ENCODE results near the gene IL24.

Gene IL24

GRCh38 chr1:206940588-206940936, 43.3 kb downstream of the IL24 start:
- no peak for TF ChIP-seq EZH2phosphoT487 (IDR thresholded peaks at IDR 0.05; ENCODE audit: low read depth)
- no peak for TF ChIP-seq CTCF (IDR thresholded peaks at IDR 0.05; ENCODE audit: low read depth, low read length)
- no peaks in the 10 kb centered on the region for H3K9me3 ChIP-seq (ENCODE audit: insufficient read depth, low read length)
- no peaks in the 10 kb centered on the region for H4K20me1 ChIP-seq (ENCODE audit: insufficient read depth, low read length)
- H3K4me1 ChIP-seq (ENCODE audit: low read length) = peaks cover 6% of the 10 kb centered on the region; the same call in 1 of the 2 replicates
- H3K36me3 ChIP-seq (replicated peaks; ENCODE audit: low read depth, low read length) = no peaks in the 10 kb centered on the region
- H2AFZ ChIP-seq (ENCODE audit: low read depth, low read length) = no peak overlapping the region
- H3K4me2 ChIP-seq (ENCODE audit: low read length) = no peak overlapping the region
- H3K4me3 ChIP-seq (ENCODE audit: low read length) = no peak overlapping the region
- H3K27ac ChIP-seq (ENCODE audit: low read length) = no peak overlapping the region
- peaks cover 6% of the 10 kb centered on the region; the same call in 1 of the 2 replicates for H3K27me3 ChIP-seq (ENCODE audit: low read depth, low read length)
- H3K79me2 ChIP-seq (ENCODE audit: low read length) = no peaks in the 10 kb centered on the region
- H3K9ac ChIP-seq (ENCODE audit: low read length) = no peak overlapping the region

- H3K4me2 ChIP-seq (ENCODE audit: low read length) = no peak overlapping the region
- no peaks in the 10 kb centered on the region for H4K20me1 ChIP-seq (ENCODE audit: insufficient read depth, low read length)
- no peak overlapping the region for H3K27ac ChIP-seq (ENCODE audit: low read length)
- no peaks in the 10 kb centered on the region for H3K36me3 ChIP-seq (replicated peaks; ENCODE audit: low read depth, low read length)
- H2AFZ ChIP-seq (ENCODE audit: low read depth, low read length) = no peak overlapping the region
- TF ChIP-seq CTCF (IDR thresholded peaks at IDR 0.05; ENCODE audit: low read depth, low read length) (no peak), EZH2phosphoT487 (IDR thresholded peaks at IDR 0.05; ENCODE audit: low read depth) (no peak)
- no peak overlapping the region for H3K9ac ChIP-seq (ENCODE audit: low read length)
- H3K79me2 ChIP-seq (ENCODE audit: low read length) = no peaks in the 10 kb centered on the region
- H3K27me3 ChIP-seq (ENCODE audit: low read depth, low read length) = peaks cover 9% of the 10 kb centered on the region; the same call in 1 of the 2 replicates
- H3K4me1 ChIP-seq (ENCODE audit: low read length) = no peaks in the 10 kb centered on the region
- no peaks in the 10 kb centered on the region for H3K9me3 ChIP-seq (ENCODE audit: insufficient read depth, low read length)
- H3K4me3 ChIP-seq (ENCODE audit: low read length) = no peak overlapping the region
These were observed 44.6 kb downstream of the IL24 start for GRCh38 chr1:206941766-206942418.

DNA sequence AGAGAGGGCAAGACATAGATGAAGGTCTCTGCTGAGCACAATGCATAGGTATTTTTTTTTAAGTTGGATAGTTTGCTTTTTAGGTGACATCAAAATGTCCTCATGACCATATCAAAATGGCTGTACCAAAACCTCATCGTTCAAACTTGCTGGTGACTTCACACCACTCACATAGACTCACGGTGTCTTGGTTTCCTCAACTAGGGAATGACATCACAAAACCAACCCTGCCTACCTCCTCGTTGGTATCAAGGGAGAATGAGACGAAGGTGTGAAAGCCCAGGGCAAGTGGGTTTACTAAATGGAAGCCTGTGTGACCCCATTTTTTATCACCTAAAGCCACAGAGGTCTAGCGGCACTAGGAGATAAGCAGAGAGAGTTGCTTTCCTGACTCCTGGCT, 47.5 kb downstream of the IL24 start:
- H3K9me3 ChIP-seq (ENCODE audit: insufficient read depth, low read length) = peaks cover 4% of the 10 kb centered on the region
- H3K4me1 ChIP-seq (ENCODE audit: low read length) = peaks cover 24% of the 10 kb centered on the region
- H3K79me2 ChIP-seq (ENCODE audit: low read length) = no peaks in the 10 kb centered on the region
- peaks cover 9% of the 10 kb centered on the region; the same call in 1 of the 2 replicates for H3K27me3 ChIP-seq (ENCODE audit: low read depth, low read length)
- no peak overlapping the region for H2AFZ ChIP-seq (ENCODE audit: low read depth, low read length)
- H3K27ac ChIP-seq (ENCODE audit: low read length) = no peak overlapping the region
- TF ChIP-seq CTCF (IDR thresholded peaks at IDR 0.05; ENCODE audit: low read depth, low read length) = no peak
- no peak for TF ChIP-seq EZH2phosphoT487 (IDR thresholded peaks at IDR 0.05; ENCODE audit: low read depth)
- H3K9ac ChIP-seq (ENCODE audit: low read length) = no peak overlapping the region
- no peak overlapping the region for H3K4me2 ChIP-seq (ENCODE audit: low read length)
- H4K20me1 ChIP-seq (ENCODE audit: insufficient read depth, low read length) = no peaks in the 10 kb centered on the region
- no peak overlapping the region for H3K4me3 ChIP-seq (ENCODE audit: low read length)
- H3K36me3 ChIP-seq (replicated peaks; ENCODE audit: low read depth, low read length) = peaks cover 3% of the 10 kb centered on the region

DNA sequence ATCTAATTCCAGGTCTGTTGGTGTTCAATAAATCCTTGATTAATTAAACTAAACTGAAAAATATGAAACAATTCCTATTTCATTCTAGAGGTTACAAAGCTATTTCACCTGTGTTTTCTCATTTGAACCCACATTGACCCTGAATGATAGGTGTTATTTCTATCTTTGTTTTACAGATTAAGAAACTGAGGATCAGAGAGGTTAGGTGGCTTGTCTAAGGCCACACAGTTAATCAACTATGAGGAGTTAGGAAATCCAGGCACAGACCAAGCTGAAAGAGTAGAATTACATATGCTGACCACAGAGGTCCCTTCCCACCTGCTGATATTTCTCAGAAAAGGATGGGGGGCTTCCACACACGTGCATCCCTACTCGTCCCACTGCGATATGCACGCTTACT, 48.5 kb downstream of the IL24 start:
- H3K9ac ChIP-seq (ENCODE audit: low read length) = no peak overlapping the region
- peaks cover 30% of the 10 kb centered on the region for H3K4me1 ChIP-seq (ENCODE audit: low read length)
- no peak overlapping the region for H3K4me3 ChIP-seq (ENCODE audit: low read length)
- H3K9me3 ChIP-seq (ENCODE audit: insufficient read depth, low read length) = peaks cover 9% of the 10 kb centered on the region
- H2AFZ ChIP-seq (ENCODE audit: low read depth, low read length) = no peak overlapping the region
- H3K4me2 ChIP-seq (ENCODE audit: low read length) = no peak overlapping the region
- no peak overlapping the region for H3K27ac ChIP-seq (ENCODE audit: low read length)
- peaks cover 9% of the 10 kb centered on the region; the same call in 1 of the 2 replicates for H3K27me3 ChIP-seq (ENCODE audit: low read depth, low read length)
- no peaks in the 10 kb centered on the region for H3K79me2 ChIP-seq (ENCODE audit: low read length)
- TF ChIP-seq CTCF (IDR thresholded peaks at IDR 0.05; ENCODE audit: low read depth, low read length) (no peak), EZH2phosphoT487 (IDR thresholded peaks at IDR 0.05; ENCODE audit: low read depth) (no peak)
- H4K20me1 ChIP-seq (ENCODE audit: insufficient read depth, low read length) = no peaks in the 10 kb centered on the region
- H3K36me3 ChIP-seq (replicated peaks; ENCODE audit: low read depth, low read length) = peaks cover 9% of the 10 kb centered on the region
